ENCODE results near the gene NVL.
A peak's percentile ranks its signal among the peaks of the same experiment; 100 is the strongest.

The NVL gene

DNA sequence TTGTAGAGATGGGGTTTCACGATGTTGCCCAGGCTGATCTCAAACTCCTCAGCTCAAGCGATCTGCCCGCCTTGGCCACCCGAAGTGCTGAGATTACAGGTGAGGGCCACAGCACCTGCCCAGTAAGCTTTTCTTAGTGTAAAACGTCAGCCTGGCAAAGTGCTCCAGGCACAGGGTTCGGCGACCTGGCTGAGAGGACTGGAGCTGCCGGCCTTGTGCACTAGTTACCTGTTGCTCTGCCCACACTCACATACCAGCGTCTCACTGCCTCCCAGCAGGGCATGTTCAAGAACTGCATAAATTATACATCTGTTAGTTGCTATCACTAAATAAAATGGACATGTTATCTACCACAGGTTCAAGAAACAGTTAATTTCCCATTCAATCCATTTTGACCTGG is 91.8 kb downstream of the NVL start:
- ATAC-seq (no peak), DNase-seq (ENCODE audit: low spot score in 2 of 2) (no peak)
- no peak overlapping the region for H3K4me3 Mint-ChIP-seq
- no peaks in the 10 kb centered on the region for H3K4me1 Mint-ChIP-seq
- H3K36me3 Mint-ChIP-seq = peaks cover 74% of the 10 kb centered on the region
- H3K27ac Mint-ChIP-seq = no peak overlapping the region
- no peaks in the 10 kb centered on the region for H3K9me3 Mint-ChIP-seq

DNA sequence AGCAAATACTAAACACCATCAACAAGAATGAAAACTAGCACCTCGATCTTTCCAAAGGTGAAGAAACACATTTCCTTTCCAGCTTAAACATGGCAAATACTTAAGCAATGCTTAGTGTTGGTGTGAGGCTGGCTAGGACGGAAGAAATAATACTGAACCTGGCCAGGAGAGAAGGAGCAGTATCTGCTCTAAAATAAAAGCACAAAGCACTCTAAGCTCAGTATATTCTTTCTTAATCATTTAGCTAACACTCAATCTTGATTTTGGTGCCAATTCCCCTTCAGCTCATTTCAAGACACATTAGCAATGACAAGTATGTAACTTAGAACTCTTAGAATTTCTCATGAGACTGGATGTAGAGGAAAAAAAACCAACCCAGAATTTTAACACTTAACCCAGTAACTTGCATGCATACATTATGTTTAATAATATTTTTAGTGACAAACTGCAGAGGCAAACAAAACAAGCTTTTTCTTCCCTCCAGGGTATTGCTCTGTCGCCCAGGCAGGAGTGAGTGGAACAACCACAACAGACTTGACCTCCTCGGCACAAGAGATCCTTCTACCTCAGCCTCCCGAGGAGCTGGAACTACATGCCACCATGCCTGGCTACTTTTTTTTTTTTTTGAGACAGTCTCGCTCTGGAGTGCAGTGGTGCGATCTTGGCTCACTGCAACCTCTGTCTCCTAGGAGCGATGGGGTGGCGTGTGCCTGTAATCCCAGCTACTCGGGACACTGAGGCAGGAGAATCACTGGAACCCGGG is 92.7 kb downstream of the NVL start:
- Mint-ChIP-seq H3K4me1 (no peaks in the 10 kb centered on the region), H3K9me3 (no peaks in the 10 kb centered on the region), H3K27ac (no peak overlapping the region), H3K36me3 (peaks cover 76% of the 10 kb centered on the region), H3K4me3 (no peak overlapping the region)
- DNase-seq (ENCODE audit: low spot score in 2 of 2) = no peak
- no peak for ATAC-seq

DNA sequence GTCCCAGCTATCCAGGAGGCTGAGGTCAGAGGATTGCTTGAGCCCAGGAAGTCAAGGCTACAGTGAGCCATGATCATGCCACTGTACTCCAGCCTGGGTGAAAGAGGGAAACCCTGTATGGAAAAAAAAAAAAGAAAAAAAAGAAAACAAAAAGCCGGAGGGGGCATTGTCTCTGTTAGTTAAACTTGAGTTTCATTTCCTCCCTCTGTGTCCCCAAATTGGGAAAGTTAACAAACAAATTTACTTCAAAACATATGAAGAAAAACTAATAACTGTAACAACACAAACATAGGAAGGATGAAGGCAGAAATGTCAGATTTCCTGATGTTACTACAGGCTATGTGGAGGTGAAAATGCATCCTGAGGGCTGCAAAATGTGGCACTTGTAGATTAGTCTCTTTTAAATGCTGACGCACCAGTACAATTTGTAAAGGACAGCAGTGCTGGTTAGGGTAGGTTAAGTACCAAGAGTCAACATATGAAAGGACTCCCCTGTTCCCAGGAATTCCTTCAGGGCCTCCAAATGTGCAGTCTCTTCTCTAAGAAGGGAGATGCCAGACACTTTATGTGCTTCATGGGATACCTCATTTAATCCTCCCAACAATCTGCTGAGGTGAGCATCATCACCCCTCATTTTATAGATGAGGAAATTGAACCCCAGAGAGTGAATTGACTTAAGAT is 94.0 kb downstream of the NVL start:
- no peak overlapping the region for H3K4me3 Mint-ChIP-seq
- no peaks in the 10 kb centered on the region for H3K4me1 Mint-ChIP-seq
- no peak for DNase-seq (ENCODE audit: low spot score in 2 of 2)
- peaks cover 69% of the 10 kb centered on the region for H3K36me3 Mint-ChIP-seq
- H3K27ac Mint-ChIP-seq = peak overlapping the region; percentile 41
- ATAC-seq = no peak
- no peaks in the 10 kb centered on the region for H3K9me3 Mint-ChIP-seq

DNA sequence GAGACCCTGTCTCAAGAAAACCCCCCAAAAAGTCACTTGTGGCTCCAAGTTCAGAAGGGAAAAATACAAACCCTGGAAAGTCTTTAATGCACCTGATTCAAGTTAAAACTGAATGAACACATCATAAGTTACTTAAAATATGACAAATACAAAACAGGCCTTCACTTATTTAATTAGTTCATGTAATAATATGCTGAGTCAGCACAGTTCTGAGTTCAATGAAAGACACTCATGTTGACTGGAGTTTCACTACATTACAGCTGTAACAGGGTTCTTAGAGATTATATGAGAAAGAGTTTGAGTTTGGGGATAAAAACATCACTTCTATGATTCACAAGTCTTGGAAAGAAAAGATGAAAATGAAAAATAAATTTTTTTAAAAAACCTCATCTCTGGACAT is 96.0 kb downstream of the NVL start:
- ATAC-seq = no peak
- Mint-ChIP-seq H3K27ac (peak overlapping the region; percentile 34), H3K9me3 (no peaks in the 10 kb centered on the region), H3K4me3 (no peak overlapping the region), H3K4me1 (no peaks in the 10 kb centered on the region), H3K36me3 (peaks cover 79% of the 10 kb centered on the region)
- no peak for DNase-seq (ENCODE audit: low spot score in 2 of 2)

DNA sequence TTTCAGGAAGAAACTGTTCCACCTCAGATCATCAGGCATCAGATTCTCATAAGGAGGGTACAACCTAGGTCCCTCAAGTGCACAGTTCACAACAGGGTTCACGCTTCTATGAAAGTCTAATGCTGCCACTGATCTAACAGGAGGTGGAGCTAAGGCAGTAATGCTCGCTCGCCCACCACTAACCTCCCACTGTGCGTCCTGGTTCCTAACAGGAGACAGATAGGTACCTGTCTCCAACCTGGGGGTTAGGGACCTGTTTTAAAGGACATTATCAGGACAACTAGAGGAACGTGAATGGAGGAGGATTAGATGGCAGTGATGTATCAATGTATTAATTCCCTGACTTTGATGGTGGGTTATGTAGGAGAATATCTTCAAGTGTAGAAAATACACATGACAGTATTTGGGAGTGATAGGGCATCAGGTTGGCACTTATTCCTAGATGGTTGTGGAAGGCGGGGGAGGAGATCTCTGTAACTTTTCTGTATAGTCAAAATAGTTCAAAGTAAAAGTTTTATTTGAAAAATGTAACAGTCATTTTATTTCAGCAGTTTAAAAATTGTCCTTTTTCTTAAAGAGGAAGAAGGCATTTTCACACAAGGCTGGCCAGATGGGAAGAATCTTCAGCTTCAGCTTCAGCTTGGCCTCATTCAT is 103.0 kb downstream of the NVL start:
- H3K36me3 Mint-ChIP-seq = peaks cover 49% of the 10 kb centered on the region
- no peak overlapping the region for H3K4me3 Mint-ChIP-seq
- H3K9me3 Mint-ChIP-seq = no peaks in the 10 kb centered on the region
- DNase-seq (ENCODE audit: low spot score in 2 of 2) = no peak
- no peaks in the 10 kb centered on the region for H3K4me1 Mint-ChIP-seq
- H3K27ac Mint-ChIP-seq = peak overlapping the region; percentile 40
- no peak for ATAC-seq

DNA sequence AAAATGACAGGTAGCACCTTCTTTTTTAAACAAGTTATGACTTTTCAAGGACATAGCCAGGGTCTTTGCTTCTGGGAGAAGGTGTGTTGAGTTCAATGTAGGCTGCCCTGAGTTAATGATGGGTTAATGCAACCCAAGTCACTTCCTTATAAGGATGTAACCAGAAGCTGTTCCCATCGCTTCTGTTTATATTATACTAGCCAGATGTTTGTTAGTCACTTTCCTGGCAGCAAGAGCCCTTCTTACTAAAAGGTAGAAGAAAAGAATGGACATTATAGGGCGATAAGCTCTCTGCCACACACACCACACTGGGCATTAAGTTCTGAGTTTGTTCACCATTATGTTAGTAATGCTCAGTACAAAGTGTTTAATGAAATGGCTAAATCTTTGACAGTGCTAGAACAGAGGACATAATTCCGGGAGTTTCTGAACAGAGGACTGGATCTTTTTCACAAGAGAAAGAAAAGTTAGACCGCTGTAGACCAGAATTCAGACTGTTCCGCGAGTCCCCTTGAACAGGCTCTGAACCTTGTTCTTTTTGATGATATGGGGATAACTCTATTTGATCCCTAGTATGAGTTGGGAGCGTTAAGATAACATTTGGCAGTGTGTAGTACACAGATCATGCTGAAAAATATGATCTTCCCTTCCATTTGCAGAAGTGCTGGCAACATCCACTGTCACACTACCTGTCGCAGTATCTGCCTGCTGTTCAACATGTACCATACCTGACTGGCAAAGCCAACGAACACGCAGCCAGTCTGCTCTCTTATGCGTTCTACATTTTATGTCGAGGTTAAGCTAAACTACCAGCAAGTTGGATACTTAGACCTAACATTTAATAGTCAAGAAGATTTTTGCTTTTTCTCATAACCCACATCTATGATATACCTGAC is 105.9 kb downstream of the NVL start:
- Mint-ChIP-seq H3K36me3 (peaks cover 25% of the 10 kb centered on the region), H3K4me1 (no peaks in the 10 kb centered on the region), H3K9me3 (no peaks in the 10 kb centered on the region), H3K4me3 (no peak overlapping the region), H3K27ac (no peak overlapping the region)
- DNase-seq (ENCODE audit: low spot score in 2 of 2) (no peak), ATAC-seq (no peak)

DNA sequence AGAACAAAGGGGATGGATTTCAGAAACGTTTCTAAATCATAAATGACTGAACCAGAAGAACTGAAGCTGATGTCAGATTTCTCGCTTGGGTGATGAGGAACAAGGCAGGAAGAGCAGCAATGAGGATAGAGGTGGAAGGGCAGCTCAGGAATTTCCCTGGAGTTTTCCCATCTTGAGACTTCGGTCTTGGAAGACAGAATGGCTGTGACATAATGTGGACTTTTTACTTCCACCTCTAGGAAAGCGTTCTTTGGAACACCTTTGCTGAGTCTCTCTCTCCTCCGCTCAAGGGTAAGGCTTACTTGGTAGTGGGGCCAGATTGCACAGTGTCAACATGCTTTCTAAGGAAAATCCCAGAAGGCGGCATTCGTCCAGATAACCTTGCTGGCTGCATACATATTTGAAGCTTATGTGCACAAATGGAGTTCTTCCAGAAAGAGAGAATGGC is 110.3 kb downstream of the NVL start:
- no peak for DNase-seq (ENCODE audit: low spot score in 2 of 2)
- Mint-ChIP-seq H3K4me1 (no peaks in the 10 kb centered on the region), H3K4me3 (no peak overlapping the region), H3K27ac (no peak overlapping the region), H3K36me3 (no peaks in the 10 kb centered on the region), H3K9me3 (no peaks in the 10 kb centered on the region)
- ATAC-seq = no peak

DNA sequence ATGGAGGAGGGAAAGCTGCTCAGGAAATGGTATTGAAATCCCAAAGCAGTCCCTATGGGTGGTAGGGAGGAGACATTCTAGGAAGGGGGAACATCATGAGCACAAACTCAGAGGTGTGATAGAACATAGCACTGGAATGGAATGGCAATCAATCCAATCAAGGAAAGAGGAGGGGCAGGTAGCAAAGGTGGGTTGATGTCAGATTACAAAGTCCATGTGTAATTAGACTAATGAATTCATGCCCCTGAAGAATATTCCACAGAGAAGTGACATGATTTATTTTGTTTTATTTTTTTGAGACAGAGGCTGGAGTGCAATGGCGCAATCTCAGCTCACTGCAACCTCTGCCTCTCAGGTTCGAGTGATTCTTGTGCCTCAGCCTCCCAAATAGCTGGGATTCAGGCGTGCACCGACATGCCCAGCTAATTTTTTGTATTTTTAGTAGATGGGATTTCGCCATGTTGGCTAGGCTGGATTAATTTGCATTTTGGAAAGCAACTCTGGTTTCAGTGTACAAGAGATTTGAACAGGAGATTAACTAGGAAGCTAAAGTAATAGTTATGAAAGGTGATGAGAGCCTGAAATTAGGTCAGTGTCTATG is 110.9 kb downstream of the NVL start:
- Mint-ChIP-seq H3K27ac (no peak overlapping the region), H3K4me3 (no peak overlapping the region), H3K4me1 (no peaks in the 10 kb centered on the region), H3K9me3 (no peaks in the 10 kb centered on the region), H3K36me3 (no peaks in the 10 kb centered on the region)
- no peak for ATAC-seq
- no peak for DNase-seq (ENCODE audit: low spot score in 2 of 2)

DNA sequence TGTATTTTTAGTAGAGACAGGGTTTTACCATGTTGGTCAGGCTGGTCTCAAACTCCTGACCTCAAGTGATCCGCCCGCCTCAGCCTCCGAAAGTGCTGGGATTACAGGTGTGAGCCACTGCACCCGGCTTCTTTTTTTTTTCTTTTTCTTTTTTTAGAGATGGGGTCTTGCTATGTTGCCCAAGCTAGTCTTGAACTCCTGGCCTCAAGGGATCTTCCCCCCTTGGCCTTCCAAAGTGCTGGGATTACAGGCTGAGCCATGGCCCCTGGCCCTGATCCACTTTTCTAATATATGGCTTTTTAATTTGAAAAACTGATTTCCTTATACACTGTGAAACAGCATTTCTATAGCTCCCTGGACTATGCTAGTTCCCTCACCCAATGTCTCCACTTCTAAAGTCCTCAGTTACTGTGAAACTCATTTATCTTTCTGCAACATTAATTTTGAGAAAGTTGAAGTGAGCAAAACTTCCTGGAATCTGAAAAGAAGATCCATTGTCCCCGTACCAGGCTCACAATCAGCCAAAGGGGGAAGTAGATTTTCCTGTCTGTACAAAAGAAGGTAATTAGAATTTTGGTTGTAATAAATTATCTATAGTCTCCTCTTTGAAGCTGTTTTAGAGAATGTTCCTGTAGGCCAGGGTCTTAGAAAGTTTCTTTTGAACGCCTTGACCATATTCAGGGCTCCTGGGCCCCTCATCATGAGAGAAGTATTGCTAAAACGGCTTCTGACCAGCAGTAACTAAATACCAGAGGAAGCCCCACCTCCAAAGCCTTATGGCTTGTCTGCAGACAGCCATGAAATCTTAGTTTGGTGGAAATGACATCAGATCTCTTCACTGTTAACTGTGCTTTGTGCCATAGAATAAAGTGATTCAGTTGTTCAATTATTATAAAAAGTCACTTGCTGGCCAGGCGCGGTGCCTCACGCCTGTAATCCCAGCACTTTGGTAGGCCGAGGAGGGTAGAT is 112.0 kb downstream of the NVL start:
- DNase-seq (ENCODE audit: low spot score in 2 of 2) (no peak), ATAC-seq (no peak)
- Mint-ChIP-seq H3K9me3 (no peaks in the 10 kb centered on the region), H3K27ac (peak overlapping the region; percentile 11), H3K4me1 (no peaks in the 10 kb centered on the region), H3K4me3 (no peak overlapping the region), H3K36me3 (no peaks in the 10 kb centered on the region)

DNA sequence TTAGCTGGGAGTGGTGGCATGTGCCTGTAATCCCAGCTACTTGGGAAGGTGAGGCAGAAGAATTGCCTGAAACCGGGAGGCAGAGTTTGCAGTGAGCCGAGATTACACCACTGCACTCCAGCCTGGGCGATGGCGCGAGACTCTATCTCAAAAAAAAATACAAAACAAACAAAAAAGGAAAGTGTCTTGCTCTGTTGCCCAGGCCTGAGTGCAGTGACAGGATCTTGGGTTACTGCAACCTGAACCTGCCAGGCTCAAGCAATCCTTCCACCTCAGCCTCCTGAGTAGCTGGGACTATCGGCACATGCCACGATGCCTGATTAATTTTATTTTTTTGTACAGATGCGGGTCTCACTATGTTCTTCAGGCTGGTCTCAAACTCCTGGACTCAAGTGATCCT is 113.6 kb downstream of the NVL start:
- Mint-ChIP-seq H3K4me3 (no peak overlapping the region), H3K36me3 (no peaks in the 10 kb centered on the region), H3K27ac (no peak overlapping the region), H3K9me3 (no peaks in the 10 kb centered on the region), H3K4me1 (no peaks in the 10 kb centered on the region)
- DNase-seq (ENCODE audit: low spot score in 2 of 2) (no peak), ATAC-seq (no peak)

DNA sequence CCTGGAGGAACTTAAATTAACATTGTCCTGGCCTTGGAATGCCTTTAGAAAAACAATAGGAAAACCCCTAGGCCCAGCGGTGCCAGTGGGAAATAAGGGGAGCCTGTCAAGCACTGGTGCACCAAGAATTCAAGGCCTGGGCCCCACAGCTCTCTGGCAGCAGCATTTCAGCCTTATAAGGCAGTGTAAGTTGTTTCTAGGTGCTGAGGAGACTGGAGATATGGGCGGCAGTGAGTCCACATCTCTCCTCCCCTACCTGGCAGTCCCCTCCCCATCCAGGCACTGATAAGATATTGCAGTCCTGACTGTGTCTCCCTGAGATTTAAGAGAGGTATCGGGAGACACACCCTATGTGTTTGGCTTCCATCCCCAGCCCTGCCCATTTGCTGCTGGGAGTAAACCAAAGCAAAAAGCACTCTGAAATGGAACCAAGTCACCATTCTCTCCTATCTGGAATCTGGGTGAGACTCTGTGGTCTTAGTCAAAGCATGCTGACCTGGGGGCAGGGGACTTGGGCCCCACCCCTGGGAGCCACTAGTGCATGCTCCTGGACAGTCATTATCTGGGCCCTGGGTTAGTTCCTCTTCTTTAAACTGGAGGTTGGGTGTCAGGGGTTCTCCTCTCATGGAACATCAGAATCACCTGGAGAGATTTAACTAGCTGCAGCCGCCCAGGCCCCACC is 116.4 kb downstream of the NVL start:
- peak; percentile 44 for ATAC-seq
- H3K4me3 Mint-ChIP-seq = no peak overlapping the region
- no peak for DNase-seq (ENCODE audit: low spot score in 2 of 2)
- no peaks in the 10 kb centered on the region for H3K4me1 Mint-ChIP-seq
- no peaks in the 10 kb centered on the region for H3K9me3 Mint-ChIP-seq
- H3K27ac Mint-ChIP-seq = no peak overlapping the region
- no peaks in the 10 kb centered on the region for H3K36me3 Mint-ChIP-seq

DNA sequence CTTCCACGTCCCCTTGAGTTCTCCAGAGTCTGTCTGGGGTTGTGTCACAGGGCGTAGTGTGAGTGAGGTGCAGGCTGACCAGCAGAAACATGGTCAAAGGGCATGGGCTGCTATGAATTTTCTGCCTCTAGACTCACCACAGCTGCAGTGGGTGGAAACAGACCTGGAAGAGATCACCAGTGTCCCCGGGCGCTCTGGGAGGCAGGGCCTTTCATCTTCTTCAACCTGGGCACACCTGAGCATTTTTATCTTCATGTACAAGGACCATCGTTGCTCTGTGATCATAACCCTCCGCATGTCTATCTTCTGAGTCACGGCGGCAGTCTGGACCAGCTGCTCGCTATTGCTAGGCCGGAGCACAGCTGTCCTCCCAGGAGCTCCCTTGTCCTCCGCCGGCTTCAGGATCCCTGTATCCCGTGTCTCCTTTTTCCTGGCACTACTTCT is 117.3 kb downstream of the NVL start:
- H3K27ac Mint-ChIP-seq = no peak overlapping the region
- H3K36me3 Mint-ChIP-seq = no peaks in the 10 kb centered on the region
- DNase-seq (ENCODE audit: low spot score in 2 of 2) (no peak), ATAC-seq (no peak)
- H3K4me3 Mint-ChIP-seq = no peak overlapping the region
- H3K9me3 Mint-ChIP-seq = no peaks in the 10 kb centered on the region
- no peaks in the 10 kb centered on the region for H3K4me1 Mint-ChIP-seq

DNA sequence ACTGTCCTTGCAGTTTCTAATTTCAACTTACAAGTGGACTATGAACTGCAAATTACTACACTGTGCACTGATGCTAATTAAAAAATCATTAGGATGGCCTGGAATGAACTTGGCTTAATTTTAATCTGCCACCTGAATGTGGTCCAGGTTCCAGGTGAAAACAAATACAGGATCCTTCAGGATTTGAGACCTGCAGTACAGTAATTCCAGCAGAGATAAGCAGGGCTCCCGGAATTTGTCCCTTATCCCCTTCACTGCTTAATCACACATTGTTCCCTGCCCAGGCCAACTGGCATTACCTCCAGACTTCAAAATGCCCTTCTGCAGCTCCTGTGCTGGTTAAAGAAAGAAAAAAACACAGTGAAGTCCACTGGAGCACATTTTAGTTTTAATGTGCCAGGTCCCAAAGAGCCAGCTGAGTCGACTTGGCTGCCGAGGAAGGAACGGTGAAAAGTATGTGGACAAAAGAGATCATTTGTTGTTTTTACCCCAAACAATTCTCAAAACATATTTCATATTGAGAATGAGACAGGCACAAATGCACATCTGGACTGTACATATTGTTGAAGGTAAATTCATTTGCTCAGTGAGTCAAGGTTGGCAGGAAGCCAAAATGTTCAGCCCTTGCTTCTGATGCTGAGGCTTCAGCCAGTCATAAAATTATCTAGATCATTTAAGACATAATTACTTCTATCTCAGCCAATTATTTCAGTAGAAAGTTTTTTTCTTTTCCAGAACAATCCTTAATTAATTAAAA is 118.6 kb downstream of the NVL start:
- no peaks in the 10 kb centered on the region for H3K36me3 Mint-ChIP-seq
- no peak overlapping the region for H3K27ac Mint-ChIP-seq
- DNase-seq (ENCODE audit: low spot score in 2 of 2) (no peak), ATAC-seq (no peak)
- no peak overlapping the region for H3K4me3 Mint-ChIP-seq
- no peaks in the 10 kb centered on the region for H3K9me3 Mint-ChIP-seq
- no peaks in the 10 kb centered on the region for H3K4me1 Mint-ChIP-seq
